ENCODE measurements around the gene NDRG2. TPM values are rescaled to one million over a fixed set of nuclear protein-coding genes. Genes with fewer than 3 reads are reported as not detected.

Gene NDRG2
- total and polyA plus RNA-seq, 7 donors, result 328 to 2,087 (median 762) TPM

GRCh38 chr14:21033133-21033698 is 8.4 kb upstream of the NDRG2 start:
- 57 to 76% (median 69%) methylated on average over 4 of the region's 4 CpGs for WGBS, 3 donors
- H3K27ac ChIP-seq, result no peak overlapping the region
- ATAC-seq (no peak), DNase-seq (no peak)
- peaks cover 24% of the 10 kb centered on the region for H3K4me1 ChIP-seq
- no peaks in the 10 kb centered on the region for H3K9me3 ChIP-seq
- intact Hi-C loops (cut with DNase I), result no loop called here
- no peak overlapping the region for H3K4me3 ChIP-seq
- no peaks in the 10 kb centered on the region for H3K36me3 ChIP-seq (ENCODE audit: insufficient read depth in 1 of 2, low read depth in 1 of 2)
- no peaks in the 10 kb centered on the region for H3K27me3 ChIP-seq (ENCODE audit: insufficient read depth in 3 of 3, low read length in 2 of 3)
- no peak for TF ChIP-seq CTCF (IDR thresholded peaks at IDR 0.05)

GRCh38 chr14:21032326-21033132 is 7.7 kb upstream of the NDRG2 start:
- no peak overlapping the region for H3K4me3 ChIP-seq
- no peak for DNase-seq
- no peaks in the 10 kb centered on the region for H3K9me3 ChIP-seq
- 70 to 81% (median 70%) methylated on average over 5 of the region's 5 CpGs for WGBS, 3 donors
- peak in 2 of 4 donors; percentile 39 to 71 for ATAC-seq
- H3K27me3 ChIP-seq (ENCODE audit: insufficient read depth in 3 of 3, low read length in 2 of 3), result no peaks in the 10 kb centered on the region
- TF ChIP-seq CTCF (IDR thresholded peaks at IDR 0.05), result no peak
- intact Hi-C loops (cut with DNase I), result no loop called here
- no peak overlapping the region for H3K27ac ChIP-seq
- peaks cover 18% of the 10 kb centered on the region for H3K4me1 ChIP-seq
- no peaks in the 10 kb centered on the region for H3K36me3 ChIP-seq (ENCODE audit: insufficient read depth in 1 of 2, low read depth in 1 of 2)

- intact Hi-C loops (cut with DNase I), result no loop called here
- no peak overlapping the region for H3K27ac ChIP-seq
- no peaks in the 10 kb centered on the region for H3K9me3 ChIP-seq
- H3K4me3 ChIP-seq, result no peak overlapping the region
- DNase-seq, result no peak
- ATAC-seq, result no peak
- no peaks in the 10 kb centered on the region for H3K36me3 ChIP-seq (ENCODE audit: insufficient read depth in 1 of 2, low read depth in 1 of 2)
- no peaks in the 10 kb centered on the region for H3K27me3 ChIP-seq (ENCODE audit: insufficient read depth in 3 of 3, low read length in 2 of 3)
- H3K4me1 ChIP-seq, result peaks cover 25% of the 10 kb centered on the region
- 84 to 95% (median 92%) methylated on average over 12 of the region's 12 CpGs for WGBS, 3 donors
- TF ChIP-seq CTCF (IDR thresholded peaks at IDR 0.05), result no peak
Measured at GRCh38 chr14:21030531-21030930, 5.7 kb upstream of the NDRG2 start.

- H3K27ac ChIP-seq, result peak within 1 kb of the TSS; percentile 53
Measured at GRCh38 chr14:21029917-21030316, 5.1 kb upstream of the NDRG2 start, which contains the start of gene TPPP2. TPPP2 (plus strand) TSS chr14:21030217; CDS start chr14:21030582, 365 bp downstream.

More at GRCh38 chr14:21029917-21030316, 5.1 kb upstream of the NDRG2 start, which contains the start of gene TPPP2:
- no peak within 1 kb of the TSS for H3K4me3 ChIP-seq
- H3K9me3 ChIP-seq, result no peaks in the 10 kb centered on the region
- H3K36me3 ChIP-seq (ENCODE audit: insufficient read depth in 1 of 2, low read depth in 1 of 2), result no peaks in the 10 kb centered on the region
- WGBS, 3 donors, result 75 to 88% (median 83%) methylated on average over 5 of the region's 5 CpGs
- no peak for ATAC-seq
- no peaks in the 10 kb centered on the region for H3K27me3 ChIP-seq (ENCODE audit: insufficient read depth in 3 of 3, low read length in 2 of 3)
- TF ChIP-seq CTCF (IDR thresholded peaks at IDR 0.05), result no peak
- peaks cover 25% of the 10 kb centered on the region for H3K4me1 ChIP-seq
- intact Hi-C loops (cut with DNase I), result no loop called here
- no peak for DNase-seq

All from psoas muscle (tissue), 8 donors.